DMS153 treated with DMSO at 0.1 percent for 48 hours (cell line): ENCODE results near the gene MYADM.

ENCODE experiments used
- DNase-seq: peaks from one replicate; lab custom pipeline; 2025; ENCODE audit not compliant: unreplicated experiment; lab: John Stamatoyannopoulos, UW

Gene MYADM

GRCh38 chr19:53909471-53910169 is 41.9 kb downstream of the MYADM start:
- no peak for DNase-seq

GRCh38 chr19:53910170-53910518 is 42.5 kb downstream of the MYADM start:
- no peak for DNase-seq

- no peak for DNase-seq
These were observed 45.0 kb downstream of the MYADM start for GRCh38 chr19:53912653-53913052.

GRCh38 chr19:53915000-53915399 is 47.3 kb downstream of the MYADM start:
- DNase-seq: no peak

- DNase-seq: no peak
These were observed 48.3 kb downstream of the MYADM start for GRCh38 chr19:53916004-53916403.

- no peak for DNase-seq
These were observed 49.7 kb downstream of the MYADM start for GRCh38 chr19:53917356-53917755.
